GM21367 (cell line): ENCODE data around the gene ARID3C.
A peak's percentile ranks its signal among the peaks of the same experiment; 100 is the strongest.

ENCODE experiments used
- ATAC-seq: cut with Tn5 transposase; IDR thresholded peaks from one replicate; pipeline ENCODE4 v1.9.1; 2021; ENCODE audit not compliant: unreplicated experiment

The ARID3C gene, protein sequence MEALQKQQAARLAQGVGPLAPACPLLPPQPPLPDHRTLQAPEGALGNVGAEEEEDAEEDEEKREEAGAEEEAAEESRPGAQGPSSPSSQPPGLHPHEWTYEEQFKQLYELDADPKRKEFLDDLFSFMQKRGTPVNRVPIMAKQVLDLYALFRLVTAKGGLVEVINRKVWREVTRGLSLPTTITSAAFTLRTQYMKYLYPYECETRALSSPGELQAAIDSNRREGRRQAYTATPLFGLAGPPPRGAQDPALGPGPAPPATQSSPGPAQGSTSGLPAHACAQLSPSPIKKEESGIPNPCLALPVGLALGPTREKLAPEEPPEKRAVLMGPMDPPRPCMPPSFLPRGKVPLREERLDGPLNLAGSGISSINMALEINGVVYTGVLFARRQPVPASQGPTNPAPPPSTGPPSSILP

DNA sequence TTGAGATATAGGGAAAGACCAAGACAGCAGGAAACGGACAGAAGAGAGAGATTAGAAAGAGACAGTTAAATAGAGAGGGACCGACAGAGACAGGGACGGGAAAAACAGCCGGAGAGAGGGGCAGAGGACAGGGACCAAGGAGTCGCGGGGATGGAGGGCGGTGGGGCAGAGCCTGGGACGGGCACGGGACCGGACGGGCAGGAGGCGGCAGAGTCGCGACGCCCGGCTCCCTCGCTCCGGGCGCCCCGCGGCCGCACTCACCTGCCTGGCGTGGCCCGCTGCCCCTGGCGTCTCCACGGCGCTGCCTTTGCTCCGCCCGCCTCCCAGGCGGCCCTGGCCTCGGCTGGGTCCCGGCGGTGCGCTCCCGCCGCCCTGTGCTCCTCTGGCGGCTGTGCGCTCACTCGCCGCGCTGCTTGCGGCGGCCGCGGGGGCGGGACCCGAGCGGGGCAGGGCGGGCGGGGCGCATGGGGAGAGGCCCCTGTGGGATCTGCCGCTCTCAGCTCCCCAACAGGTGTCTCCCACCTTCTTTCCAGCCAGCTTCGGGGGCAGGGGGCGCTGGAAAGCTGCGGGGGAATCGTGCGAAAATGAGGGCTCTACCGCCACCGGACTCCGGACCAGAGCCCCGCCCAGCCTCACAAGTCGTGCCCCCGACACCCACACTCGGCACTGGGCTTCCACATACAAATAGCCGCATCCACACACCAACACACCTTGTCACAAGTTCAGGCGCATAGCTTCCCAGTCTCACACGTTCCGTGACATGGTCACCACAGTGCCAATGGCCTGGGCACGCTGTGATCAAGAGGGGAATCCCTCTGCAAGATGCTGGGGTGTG, at the start of gene ARID3C:
TSS of gene ARID3C (minus strand) at position 411 of the 835 bp plus-strand sequence. CDS start 1,052 bp downstream, outside the sequence.
- ATAC-seq = no peak

DNA sequence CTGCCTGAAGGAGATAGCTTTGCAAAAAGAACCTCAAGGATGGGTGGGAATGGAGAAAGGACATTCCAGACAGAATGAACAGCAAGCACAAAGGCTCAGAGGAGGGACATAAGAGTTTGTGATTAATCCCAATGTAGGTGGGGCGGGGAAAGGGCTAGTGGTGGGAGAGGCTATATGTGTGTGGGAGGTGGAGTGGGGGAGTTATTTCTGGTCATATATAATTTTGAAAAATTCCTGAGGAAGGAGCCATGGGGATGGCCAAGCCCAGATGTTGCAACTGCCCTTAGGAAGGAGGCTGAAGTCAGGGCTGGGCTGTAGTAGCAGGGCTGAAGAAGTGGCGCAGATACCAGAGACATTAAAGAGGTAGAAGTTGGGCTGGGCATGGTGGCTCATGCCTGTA, 47.0 kb upstream of the ARID3C start:
- ATAC-seq = no peak

DNA sequence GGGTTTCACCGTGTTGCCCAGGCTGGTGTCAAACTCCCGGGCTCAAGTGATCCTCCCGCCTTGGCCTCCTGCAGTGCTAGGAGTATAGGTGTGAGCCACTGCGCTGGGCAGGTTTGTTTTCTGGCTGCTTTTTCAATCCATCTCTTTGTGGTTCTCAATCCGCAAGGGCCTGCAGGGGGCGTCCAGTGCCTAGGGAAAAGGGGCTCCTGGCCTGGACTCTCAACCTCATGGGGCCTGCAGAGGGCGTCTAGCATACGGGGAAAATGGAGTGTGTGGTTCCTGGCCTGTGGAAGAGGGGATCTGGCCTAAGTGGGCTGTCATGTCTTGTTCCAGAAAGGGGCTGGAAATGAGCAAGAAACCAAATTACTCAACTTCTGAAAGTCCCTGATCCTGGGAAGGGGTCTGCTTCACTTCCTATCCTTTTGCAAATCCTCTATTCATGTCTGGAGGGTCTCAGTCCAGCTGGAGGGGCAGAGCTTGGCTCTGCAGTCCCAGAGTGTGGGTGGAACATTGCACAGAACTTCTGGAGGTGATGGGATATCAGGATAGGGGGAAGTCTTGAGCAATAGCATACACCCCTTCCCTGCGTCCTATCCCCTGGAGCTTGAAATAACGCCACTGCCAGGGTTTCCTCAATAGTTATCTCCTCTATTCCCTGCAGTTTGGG, 46.3 kb upstream of the ARID3C start:
- ATAC-seq = no peak

DNA sequence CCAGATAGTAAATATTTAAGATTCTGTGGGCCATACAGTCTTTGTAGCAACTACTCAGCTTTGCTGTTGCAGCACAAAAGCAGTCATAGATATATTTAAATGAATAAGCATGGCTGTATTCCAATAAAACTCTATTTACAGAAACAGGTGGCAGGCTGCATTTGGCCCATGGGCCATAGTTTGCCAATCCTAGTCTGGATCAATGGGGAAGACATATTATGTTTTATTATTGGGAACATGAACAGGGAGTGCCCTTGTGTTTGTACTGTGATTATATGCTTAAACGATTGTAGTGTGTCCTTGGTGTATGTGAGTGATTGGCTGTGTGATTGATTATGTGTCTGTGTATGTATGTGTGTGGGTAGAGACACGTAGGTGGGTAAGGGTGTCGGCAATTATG, 45.6 kb upstream of the ARID3C start:
- ATAC-seq = no peak

DNA sequence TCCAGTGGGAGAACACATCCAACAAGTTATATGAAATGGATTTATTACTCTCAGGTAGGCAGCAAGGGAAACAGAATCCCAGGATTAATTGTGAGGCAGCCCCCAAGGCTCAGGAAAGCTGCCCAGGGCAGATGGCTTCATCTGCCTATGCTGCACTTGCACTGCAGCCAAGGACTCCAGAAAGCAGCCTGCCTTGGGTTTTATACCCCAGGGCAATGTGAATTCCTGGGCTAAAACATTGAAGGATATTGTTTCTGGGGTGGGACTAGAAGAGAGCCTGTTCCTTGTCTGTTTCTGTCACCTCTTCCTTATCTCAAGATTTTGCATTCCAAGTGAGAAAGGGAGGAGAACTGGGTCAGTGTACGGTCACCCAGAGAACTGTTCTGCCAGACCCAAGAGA, 42.4 kb upstream of the ARID3C start:
- no peak for ATAC-seq

DNA sequence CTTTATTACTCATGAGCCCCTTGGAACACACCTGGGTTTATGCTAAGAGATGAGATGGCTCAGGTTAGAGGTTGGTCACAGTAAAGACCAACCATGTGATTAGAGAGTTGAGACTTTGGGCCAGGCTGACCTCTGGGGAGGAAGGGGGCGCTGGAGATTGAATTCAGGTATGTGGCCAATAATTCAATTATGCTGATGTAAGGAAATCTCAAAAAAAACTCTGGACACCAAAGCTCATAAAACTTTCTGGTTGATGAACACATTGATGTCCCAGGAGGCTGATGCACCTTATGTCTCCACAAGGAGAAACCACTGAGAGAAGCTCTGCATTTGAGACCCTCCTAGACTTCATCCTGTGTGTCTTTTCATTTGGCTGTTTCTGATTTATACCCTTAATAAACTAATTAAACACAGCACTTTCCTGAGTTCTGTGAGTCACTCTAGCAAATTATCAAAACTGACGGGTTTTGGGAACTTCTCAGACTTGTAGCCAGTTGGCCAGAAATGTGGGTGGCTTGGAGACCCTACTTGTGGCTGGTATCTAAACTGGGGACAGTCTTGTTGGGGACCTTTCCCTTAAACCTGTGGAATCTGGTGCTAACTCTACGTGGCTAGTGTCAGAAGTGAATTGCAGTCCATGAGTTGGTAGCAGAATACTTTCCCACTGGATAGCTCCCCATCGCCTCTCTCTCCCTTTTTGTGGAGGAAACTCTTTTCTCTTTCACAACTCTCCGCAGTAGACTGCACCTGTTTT, 41.1 kb upstream of the ARID3C start:
- ATAC-seq = no peak

DNA sequence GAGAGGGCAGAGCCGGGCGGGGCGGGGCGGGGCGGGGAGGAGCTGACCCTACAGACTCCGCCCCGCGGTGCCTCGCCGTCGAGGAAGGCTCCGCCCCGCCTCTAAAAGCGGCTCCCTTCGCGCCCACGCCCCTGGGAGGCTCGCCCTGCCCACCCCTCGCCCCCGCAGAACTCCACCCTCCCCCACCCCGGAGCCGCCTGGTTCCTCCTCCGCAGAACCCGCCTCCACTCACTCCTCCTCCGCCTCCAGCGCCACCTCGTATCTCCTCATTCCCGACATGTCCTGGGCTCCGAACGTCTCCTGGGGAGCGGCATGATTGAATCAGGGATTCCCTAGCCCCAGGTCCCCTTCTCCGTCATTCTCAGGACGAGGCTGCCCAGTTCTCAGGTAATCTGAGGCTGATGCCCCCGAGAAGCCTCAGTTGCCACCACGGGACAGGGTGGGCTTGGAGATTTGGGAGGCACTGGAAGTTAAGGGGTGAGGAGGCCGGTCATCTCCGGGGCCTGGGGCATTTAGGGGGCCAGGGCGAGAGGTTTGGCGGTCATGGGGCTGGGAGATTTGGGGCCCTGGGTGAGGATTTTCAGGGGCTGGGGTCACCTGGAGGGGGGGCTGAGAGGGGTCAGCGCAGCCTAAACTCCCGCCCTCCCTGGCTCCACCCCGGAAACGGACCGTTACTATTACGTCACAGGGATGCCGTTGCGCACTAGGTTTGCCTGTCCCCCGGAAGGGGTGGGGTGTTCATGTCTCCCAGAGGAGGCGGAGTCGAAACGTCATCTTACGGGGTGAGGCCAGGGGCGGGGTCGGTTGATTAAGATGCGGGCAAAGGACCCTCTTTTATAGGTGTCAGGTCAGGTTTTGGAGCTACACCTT, 36.8 kb upstream of the ARID3C start:
- ATAC-seq = peak; percentile 59

DNA sequence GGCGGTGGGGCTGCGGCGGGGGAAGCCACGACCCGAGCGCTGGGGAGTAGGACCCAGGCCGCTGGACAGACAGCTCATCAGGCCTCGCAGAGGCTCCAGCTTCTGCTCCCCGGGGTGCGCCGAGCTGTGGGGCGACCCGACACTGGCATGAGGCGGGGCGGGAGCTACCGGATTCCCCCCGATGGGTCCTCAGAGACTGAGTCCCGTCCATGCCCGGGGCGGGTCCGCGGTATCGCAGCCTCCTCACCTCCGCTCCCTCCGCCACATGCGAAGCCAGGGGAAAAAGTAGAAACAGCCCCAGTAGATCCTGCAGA, 36.2 kb upstream of the ARID3C start:
- no peak for ATAC-seq

DNA sequence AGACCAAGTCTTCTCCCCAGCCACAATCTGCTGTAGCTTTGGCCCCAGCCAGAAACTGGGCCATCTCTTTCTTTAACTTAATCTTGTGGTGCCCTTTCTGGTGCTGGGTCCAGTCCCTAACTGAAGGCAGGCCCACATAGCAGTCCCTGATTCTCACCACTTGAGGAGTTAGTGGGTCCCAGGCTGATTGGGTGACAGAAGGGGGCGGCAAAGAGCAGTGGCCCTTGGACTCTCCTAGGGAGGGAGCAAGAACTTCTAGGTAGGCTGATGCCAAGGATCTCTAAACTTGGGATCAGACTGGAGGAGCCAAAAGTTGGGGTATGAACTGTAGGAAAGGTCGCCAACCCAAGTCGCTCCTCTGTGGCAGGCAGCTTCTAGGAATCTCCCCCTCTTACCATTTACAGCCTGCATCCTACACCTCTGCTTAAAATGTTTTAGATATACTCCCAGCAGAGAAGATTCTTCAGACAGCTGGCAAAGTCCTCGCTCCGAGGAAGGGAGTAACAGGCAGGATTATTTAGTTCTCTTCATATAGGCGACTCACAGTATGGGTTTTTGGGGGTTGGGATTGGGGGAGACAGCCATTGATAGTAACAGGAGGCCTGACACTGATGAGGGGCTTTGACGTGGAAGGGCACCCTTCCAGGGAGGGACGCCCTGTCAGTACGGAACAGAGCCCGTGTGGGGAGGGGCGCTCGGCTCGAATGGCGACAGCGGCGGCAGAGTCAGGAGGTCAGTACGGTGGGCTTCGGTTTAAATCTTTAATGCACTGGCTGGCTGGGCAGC, 35.6 kb upstream of the ARID3C start:
- ATAC-seq = peak; percentile 50

DNA sequence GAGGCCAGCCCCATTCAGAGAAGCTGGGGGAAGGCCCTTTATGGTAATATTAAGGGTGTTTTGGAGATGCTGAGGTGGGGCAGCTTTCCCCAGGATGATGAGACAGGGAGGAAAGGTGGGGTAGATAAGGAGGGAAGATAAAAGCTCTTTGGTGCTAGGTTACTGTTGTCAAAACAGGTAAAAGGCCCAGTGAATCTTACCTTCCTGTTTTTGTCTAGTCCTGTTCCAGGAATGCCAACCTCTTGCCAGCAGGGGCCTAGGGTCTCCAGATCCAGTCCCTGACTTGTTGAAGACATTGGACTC, 34.4 kb upstream of the ARID3C start:
- ATAC-seq = no peak

DNA sequence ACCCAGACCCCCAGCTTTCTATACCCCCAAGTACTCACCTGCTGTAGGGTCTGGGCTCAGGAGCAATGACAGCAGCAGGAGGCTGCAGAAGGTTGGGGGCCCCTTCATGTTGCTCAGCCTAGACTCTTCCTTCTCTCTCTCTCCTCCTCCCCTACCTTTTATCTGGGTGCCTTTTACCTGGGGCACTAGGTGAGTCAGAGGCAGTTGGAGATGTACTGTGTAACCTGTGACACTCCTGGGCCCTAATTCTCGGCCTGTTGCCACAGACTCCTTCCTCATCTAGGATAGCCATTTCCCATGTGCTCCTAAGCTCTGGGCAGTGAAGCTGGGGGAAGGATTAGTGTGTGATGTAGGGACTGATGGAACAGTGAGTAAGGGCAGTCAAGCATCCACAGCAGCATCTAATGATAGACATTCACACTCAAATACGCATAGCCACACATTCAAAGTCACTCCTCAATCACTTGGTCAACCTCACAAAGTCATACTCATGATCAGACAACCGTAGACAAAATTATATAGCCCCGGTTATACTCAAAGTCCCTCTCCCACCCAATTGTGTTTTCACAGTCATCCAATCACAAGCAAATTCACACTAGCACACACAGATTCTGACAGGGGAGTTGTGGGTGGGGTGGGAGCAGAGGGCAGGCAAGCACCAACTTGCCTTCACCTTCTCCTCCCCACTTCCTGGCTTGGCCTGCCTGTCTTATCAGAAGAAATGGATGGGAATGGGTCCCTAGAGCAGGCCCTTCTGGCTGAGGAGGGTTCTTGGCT, 33.8 kb upstream of the ARID3C start, which contains the start of gene CCL27:
TSS of gene CCL27 (minus strand) at position 132 of the 777 bp plus-strand sequence. CDS start at position 108, 24 bp downstream.
- ATAC-seq = no peak

DNA sequence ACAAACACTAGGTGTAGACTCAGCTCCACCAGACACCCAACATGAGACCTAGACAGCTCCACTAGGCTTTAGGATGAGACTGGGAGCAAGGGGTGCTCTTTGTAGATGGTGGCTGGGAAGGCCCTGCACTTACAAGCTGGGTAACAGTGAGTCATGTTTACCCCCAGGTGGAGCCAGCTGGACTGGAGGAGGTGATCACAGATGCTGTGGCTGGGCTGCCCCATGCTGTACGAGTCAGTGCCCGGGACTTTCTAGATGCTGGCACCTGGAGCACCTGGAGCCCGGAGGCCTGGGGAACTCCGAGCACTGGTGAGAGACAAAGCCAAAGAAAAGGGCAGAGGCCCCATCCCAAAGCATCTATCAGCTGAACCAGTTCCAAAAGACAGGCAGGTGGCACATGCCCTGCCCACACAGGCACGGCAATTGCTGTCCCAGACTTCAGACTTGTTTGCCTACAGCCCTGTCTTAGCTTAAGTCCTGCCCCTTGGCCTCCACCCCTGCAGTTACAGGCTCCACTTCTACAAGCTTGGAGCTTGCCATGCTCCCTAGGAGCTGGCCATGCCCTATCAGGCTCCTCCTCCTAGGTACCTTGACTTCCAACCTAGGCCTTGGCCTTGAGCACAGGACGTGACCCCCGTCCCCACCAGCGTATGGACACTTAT, 30.9 kb upstream of the ARID3C start:
- ATAC-seq = no peak

DNA sequence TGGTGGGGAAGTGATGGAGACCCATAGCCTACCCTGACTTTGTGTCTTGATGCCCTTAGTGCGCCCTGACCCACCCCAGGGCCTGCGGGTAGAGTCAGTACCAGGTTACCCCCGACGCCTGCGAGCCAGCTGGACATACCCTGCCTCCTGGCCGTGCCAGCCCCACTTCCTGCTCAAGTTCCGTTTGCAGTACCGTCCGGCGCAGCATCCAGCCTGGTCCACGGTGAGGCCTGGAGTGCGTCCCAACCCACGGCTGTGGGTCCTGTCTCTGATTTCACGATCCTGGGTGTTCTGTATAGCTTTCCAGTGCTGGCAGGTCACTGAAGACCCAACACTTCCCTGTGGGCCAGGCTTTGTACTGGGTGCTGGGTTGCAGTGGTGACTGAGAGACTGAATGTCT, 29.6 kb upstream of the ARID3C start:
- ATAC-seq = no peak

DNA sequence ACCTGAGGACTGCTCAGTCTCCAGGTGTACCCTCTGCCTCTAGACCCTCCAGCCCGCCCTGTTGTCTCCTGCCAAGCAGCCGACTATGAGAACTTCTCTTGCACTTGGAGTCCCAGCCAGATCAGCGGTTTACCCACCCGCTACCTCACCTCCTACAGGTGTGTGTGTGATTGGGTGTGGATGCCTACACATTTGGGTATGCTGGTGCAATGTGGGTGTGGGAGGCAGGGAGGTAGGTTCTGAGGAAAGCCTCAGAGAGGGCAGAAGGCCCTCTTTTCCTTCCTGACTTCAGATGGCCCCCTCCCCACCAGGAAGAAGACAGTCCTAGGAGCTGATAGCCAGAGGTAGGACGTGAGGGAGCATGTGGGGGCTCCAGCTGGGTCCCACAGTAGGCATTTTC, 28.1 kb upstream of the ARID3C start:
- ATAC-seq = no peak

DNA sequence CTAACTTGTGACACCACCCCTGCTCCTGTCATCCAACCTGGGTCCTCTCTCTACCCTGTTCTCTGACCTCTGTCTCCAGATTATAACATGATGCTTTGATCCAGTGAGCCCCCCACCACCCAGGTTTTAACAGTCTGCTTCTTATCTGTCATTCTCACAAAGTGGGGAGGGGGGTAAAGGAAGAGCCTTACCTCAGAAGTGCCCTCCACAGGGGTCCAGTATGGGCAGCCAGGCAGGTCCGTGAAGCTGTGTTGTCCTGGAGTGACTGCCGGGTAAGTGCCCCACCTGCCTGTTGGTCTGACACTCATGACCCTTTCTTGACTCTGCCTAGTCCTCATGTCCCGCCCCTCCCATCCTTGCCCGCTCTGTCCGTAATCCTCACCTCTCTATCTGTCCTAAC, 26.5 kb upstream of the ARID3C start:
- ATAC-seq = no peak

DNA sequence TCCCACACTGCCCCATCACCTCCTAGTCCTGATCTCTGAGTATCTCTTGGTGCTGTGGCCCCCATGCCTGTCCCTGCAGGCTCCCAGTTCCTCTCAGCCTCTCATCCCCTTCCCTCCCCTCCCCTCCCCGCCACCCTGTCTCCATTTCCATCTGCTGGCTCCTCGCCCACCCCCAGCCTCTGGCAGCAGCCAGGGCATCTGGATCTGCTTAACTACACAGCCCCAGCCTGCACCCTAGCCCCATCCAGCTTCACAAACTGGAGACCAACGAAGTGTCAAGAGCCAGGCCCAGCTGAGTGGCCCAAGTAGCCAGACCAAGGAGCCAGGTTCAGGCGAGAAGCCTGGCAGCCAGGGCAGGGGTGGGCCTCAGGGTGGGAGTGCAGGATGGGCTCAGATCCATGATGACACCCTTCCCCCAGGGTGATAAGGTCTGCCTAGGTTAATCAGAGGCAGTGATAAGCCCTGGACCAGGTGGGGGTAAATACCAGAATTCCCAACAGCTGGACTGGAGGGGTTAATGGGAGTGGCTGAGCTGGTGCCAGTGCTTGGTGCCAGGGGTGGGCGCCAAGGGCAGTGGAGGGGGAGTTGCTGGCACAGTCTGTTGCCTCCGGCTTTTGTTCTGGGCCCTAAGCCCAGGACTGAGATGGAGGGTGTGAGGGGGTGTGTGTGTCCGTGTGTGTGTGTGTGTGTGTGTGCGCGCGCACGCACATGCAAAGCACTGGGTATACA, 25.6 kb upstream of the ARID3C start:
- no peak for ATAC-seq
